HG02798 (cell line): ENCODE data around the gene FOSL2.

Experiments used
- ATAC-seq: cut with Tn5 transposase; IDR thresholded peaks from one replicate; pipeline ENCODE4 v1.9.1; 2021; ENCODE audit warnings: mild to moderate bottlenecking; ENCODE audit not compliant: unreplicated experiment, poor library complexity

FOSL2 gene

DNA sequence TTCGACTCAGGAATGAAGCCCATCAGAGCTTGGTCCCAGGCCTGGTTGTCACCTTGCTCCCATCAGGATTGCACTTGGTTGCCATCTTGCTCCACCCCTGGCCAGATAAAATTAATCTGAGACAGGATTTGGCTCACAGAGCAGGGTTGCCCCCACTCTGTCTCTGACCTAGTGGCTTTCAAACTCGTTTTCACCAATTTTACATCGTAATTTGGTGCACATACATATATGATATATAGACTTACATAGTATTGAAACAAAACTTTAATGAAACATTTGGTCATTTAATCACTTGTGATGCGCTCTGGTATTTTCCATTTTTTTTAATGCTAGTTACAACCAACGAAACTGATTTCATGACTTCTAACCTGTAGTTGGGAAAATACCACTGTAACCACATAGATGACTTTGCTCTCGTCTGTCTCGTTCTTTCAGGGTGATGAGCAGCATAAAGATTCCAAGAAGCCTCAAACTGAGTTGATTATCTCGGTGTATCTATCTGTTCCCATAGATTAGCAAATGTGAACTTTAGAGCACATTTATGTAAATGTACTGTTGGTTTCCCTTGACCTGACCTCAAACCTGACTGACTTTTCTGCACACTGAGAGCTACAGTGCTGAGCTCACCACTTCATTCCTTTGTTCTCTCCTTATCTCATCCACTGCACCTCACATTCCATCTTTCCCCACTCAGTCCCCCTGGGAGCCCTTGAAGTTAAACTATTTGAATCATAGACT lies 72.7 kb downstream of the FOSL2 start:
- no peak for ATAC-seq
